Measurements from ENCODE around the gene KRT6A. TPM values are rescaled to one million over a fixed set of nuclear protein-coding genes. Genes with fewer than 3 reads are reported as not detected.

KRT6A gene
- total and polyA plus RNA-seq, 9 of the 15 experiments (the other 6 are each of a cell fraction or from before 2014, with no cell fraction given): 0.26 TPM; not detected in 8

DNA sequence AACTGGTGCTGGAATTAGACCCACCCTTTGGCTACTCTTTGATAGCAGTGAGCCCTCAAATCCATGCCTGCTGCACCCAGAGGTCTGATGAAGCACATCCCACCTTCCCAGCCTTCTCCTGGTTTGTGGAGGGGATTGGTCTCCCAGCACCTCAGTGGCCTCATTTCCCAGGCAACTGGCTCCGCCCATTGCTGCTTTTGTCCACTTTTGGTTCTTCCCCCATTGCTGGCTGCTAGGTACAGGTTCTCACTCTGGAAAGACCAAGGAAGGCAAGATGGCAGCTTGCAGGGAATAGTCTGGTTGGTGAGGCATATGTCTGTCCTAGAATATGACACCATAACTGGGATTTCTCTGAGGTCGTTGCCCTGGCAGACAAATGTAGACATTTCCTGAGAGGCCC, 37.3 kb upstream of the KRT6A start (continued):
- TF ChIP-seq GTF2A2 (tag; IDR thresholded peaks at IDR 0.05): no peak
- TF ChIP-seq, protein P1, sequence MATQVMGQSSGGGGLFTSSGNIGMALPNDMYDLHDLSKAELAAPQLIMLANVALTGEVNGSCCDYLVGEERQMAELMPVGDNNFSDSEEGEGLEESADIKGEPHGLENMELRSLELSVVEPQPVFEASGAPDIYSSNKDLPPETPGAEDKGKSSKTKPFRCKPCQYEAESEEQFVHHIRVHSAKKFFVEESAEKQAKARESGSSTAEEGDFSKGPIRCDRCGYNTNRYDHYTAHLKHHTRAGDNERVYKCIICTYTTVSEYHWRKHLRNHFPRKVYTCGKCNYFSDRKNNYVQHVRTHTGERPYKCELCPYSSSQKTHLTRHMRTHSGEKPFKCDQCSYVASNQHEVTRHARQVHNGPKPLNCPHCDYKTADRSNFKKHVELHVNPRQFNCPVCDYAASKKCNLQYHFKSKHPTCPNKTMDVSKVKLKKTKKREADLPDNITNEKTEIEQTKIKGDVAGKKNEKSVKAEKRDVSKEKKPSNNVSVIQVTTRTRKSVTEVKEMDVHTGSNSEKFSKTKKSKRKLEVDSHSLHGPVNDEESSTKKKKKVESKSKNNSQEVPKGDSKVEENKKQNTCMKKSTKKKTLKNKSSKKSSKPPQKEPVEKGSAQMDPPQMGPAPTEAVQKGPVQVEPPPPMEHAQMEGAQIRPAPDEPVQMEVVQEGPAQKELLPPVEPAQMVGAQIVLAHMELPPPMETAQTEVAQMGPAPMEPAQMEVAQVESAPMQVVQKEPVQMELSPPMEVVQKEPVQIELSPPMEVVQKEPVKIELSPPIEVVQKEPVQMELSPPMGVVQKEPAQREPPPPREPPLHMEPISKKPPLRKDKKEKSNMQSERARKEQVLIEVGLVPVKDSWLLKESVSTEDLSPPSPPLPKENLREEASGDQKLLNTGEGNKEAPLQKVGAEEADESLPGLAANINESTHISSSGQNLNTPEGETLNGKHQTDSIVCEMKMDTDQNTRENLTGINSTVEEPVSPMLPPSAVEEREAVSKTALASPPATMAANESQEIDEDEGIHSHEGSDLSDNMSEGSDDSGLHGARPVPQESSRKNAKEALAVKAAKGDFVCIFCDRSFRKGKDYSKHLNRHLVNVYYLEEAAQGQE (IDR thresholded peaks at IDR 0.05; ENCODE audit: borderline replicate concordance): no peak
- TF ChIP-seq, protein P1 (CRISPR knock-in tag; IDR thresholded peaks at IDR 0.05; ENCODE audit: low read depth): no peak
- TF ChIP-seq TCF7 (IDR thresholded peaks at IDR 0.05; ENCODE audit: borderline replicate concordance): no peak
